GM12865 (cell line): Measurements from ENCODE around the gene IMPA2.
"Not testable (repeated sequence)": the region's sequence is repeated elsewhere in the genome, so short reads cannot be mapped to it uniquely, and the experiment has no call there.

Experiments
- DNase-seq: peaks from one replicate; pipeline ENCODE4 v3.0.0; 2010; ENCODE audit warnings: low read depth
- H3K4me3 ChIP-seq: 2 replicates; pipeline ENCODE4 v1.5.1; 2011; ENCODE audit warnings: mild to moderate bottlenecking, low read depth, low read length, control low read depth
- TF ChIP-seq, protein P1 (sequence below): IDR thresholded peaks from 2 replicates; pipeline ENCODE4 v1.5.1; 2011; ENCODE audit warnings: low read length, control low read depth, low read depth, inconsistent platforms; ENCODE audit not compliant: insufficient read depth; ENCODE audit errors: missing control alignments

IMPA2 gene

DNA sequence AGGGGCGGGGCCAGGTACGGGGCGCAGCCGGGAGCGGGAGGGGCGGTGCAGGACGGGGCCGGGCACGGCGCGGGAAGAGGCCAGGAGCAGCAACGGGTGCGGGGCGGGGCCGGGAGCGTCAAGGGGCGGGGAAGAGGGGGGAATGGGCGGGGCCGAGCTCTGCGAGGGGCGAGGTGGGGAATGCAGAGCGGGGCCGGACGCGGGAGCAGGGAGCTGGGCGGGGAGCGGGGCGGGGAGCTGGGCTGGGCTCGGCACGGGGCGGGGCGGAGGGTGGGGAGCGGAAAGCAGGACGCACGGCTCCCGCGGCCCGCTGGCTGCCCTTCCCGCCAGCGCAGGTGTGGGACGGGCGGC is at the start of gene IMPA2:
Gene IMPA2, plus strand, starts transcription at position 316 of the 351 bp plus-strand sequence. CDS start 163 bp downstream, outside the sequence.
- TF ChIP-seq, protein P1, sequence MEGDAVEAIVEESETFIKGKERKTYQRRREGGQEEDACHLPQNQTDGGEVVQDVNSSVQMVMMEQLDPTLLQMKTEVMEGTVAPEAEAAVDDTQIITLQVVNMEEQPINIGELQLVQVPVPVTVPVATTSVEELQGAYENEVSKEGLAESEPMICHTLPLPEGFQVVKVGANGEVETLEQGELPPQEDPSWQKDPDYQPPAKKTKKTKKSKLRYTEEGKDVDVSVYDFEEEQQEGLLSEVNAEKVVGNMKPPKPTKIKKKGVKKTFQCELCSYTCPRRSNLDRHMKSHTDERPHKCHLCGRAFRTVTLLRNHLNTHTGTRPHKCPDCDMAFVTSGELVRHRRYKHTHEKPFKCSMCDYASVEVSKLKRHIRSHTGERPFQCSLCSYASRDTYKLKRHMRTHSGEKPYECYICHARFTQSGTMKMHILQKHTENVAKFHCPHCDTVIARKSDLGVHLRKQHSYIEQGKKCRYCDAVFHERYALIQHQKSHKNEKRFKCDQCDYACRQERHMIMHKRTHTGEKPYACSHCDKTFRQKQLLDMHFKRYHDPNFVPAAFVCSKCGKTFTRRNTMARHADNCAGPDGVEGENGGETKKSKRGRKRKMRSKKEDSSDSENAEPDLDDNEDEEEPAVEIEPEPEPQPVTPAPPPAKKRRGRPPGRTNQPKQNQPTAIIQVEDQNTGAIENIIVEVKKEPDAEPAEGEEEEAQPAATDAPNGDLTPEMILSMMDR: no peak
- peak within 1 kb of the TSS; percentile 57 for H3K4me3 ChIP-seq
- DNase-seq: no peak

GRCh38 chr18:11932393-11932792 is 48.9 kb upstream of the IMPA2 start:
- TF ChIP-seq, protein P1: no peak
- no peak overlapping the region for H3K4me3 ChIP-seq
- DNase-seq: no peak

DNA sequence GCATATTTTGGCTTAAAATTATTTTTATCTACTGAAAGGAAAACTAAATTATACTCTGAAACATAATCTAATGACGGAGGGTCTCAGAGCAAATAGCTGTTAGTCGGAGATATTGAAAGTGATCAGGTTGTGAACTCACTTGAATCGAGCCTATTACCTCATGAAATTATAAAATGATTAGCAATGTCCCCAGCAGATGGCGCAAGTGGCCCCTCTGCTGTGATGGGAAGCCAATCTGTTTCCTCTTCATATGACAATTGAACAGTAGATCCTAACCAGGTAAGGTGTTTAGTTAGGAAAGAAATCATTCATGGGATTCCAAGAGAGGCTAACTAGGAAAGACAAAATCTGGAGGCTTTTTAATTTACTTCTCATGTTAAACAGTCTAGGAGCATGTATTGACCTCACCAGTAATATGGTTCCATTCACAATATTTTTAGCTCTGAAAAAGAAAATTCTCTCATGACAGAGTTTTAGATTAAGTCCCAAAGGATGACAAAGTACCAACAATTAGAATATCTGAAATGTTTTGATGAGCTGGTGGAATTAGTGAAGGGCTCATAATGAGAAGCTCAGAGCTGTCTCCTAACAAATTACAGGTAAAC is 43.3 kb upstream of the IMPA2 start:
- no peak overlapping the region for H3K4me3 ChIP-seq
- DNase-seq: peak; percentile 77

DNA sequence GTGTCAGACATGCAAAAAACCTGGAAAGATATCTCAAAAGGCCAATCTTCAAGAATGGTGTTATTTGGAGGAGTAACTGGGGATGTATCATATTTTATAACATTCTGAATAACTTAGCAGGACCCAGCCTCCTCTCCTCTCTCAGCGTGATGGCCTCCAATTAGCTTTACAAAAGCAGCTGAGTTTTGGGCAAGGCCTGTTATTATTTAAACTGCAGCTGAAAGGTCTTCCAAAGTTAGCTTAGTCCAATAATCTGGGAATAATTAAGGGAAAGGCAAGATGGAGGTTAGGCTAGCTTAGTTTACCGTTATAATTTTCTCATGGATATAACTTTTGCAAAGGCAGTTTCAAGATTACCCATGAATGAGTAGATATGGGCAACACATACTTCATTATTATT is 40.4 kb upstream of the IMPA2 start:
- no peak for DNase-seq
- TF ChIP-seq, protein P1: no peak
- H3K4me3 ChIP-seq: no peak overlapping the region

More for the DNA sequence above, 43.3 kb upstream of the IMPA2 start:
- TF ChIP-seq, protein P1: peak; percentile 68

DNA sequence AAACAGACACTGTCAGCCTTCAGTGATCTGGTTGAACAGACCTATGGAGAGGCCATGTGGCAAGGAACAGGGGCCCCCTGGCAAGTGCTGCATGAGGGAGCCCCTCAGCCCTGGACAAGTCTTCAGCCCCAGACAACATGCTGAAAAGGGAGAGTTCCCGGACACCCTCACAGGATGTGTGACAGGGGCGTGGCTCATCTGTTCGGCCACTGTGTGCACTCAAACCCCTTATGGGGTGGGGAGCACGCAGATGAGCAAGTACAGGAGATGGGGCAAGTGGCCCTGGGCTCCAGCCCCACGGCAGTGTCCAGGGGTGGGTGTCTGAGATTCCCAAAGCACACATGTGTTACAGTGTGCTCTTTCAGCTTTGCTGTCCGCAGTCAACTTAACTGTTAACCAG is 37.8 kb upstream of the IMPA2 start:
- TF ChIP-seq, protein P1: no peak
- no peak for DNase-seq
- H3K4me3 ChIP-seq: no peak overlapping the region

- TF ChIP-seq, protein P1: no peak
These were observed 37.1 kb upstream of the IMPA2 start for GRCh38 chr18:11944252-11944651.

DNA sequence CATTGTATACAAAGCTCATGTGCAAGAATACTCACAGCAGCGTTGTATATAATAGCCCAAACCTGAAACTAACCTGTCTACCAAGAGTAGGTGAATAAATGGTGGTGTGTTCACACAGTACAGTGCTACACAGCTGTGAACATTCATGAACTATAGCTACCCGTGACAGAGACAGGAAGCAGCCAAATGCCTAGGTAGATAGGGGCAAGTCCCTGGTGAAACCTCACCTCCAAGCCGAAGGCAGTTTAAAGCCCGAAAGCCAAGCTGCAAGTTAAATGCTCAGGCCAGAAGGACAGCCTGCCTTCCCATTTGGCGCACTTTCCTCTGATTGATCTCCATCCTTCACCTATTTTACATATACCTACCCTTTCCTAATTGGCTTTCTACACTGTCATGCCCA is 36.5 kb upstream of the IMPA2 start:
- H3K4me3 ChIP-seq: no peak overlapping the region
- no peak for DNase-seq
- TF ChIP-seq, protein P1: no peak

More at GRCh38 chr18:11944252-11944651, 37.1 kb upstream of the IMPA2 start:
- no peak for DNase-seq
- no peak overlapping the region for H3K4me3 ChIP-seq

DNA sequence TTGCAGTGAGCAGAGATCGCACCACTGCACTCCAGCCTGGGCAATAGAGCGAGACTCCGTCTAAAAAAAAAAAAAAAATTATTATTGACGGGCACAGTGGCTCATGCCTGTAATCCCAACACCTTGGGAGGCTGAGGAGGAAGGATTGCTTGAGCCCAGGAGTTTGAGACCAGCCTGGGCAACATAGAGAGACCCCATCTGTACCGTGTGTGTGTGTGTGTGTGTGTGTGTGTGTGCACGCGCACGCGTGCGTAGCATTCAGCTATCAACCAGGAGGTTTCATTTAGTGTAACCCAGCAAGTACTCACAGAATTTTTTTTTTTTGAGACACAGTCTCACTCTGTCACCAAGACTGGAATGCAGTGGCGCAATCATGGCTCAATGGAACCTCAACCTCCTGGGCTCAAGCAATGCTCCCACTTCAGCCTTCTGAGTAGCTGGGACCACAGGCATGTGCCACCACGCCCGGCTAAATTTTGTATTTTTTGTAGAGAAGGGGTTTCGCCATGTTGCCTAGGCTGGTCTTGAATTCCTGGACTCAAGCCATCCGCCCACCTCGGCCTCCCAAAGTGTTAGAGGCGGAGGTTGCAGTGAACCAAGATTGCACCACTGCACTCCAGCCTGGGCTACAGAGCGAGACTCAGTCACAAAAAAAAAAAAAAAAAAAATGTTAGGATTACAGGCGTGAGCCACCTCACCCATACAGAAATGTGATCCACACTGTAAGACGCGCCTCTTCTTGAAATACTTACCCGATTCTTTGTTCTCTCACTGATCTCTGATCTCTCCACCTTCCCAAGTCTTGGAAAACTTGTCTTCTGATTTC is 35.3 kb upstream of the IMPA2 start:
- DNase-seq, H3K4me3 ChIP-seq: not testable (repeated sequence)
